ENCODE results near the gene PRIMPOL.

GRCh38 chr4:184671101-184671500 lies 21.6 kb downstream of the PRIMPOL start:
- TF ChIP-seq POLR2A (IDR thresholded peaks at IDR 0.05; ENCODE audit: low read length) (no peak), GATA1 (IDR thresholded peaks at IDR 0.05; ENCODE audit: low read depth, low read length) (no peak)

All from erythroblast (primary cell).